ENCODE data around the gene NCOA3.

GRCh38 chr20:47688385-47689381, 187.0 kb downstream of the NCOA3 start:
- no peak for TF ChIP-seq CTCF (conservative IDR thresholded peaks at IDR 0.05; ENCODE audit: low read length)
- TF ChIP-seq EZH2phosphoT487 (IDR thresholded peaks at IDR 0.05; ENCODE audit: borderline replicate concordance): no peak
